A549 (cell line): Measurements from ENCODE around the gene SNX20. TPM values are rescaled to one million over a fixed set of nuclear protein-coding genes. Genes with fewer than 3 reads are reported as not detected.

Experiments used
- ATAC-seq, 2 experiments: fragments of 200-7000 bp in 1 of 2; fragments of >200 bp in 1 of 2; cut with Nextera tagmentation in 1 of 2; cut with Tn5 transposase in 1 of 2; 3 replicates each; pipeline versions ENCODE4 v1.8.0 to v1.9.1; 2018 to 2020; ENCODE audit warnings: mild to moderate bottlenecking in 1 of 2, moderate library complexity in 1 of 2
- CTCF ChIA-PET: fragments of 300-600 bp; sonication (Branson Sonifier 250); formaldehyde crosslinking; extraction: SDS; loops from one replicate; lab custom pipeline; 2021; ENCODE audit warnings: antibody characterized with exemption, inconsistent platforms; lab: Yijun Ruan, JAX
- POLR2A ChIA-PET: fragments of 350-600 bp; formaldehyde crosslinking; extraction: SDS; loops from one replicate; lab custom pipeline; 2021; ENCODE audit warnings: antibody characterized with exemption, inconsistent platforms; lab: Yijun Ruan, JAX
- DNase-seq, 2 experiments: peaks; one replicate each; pipeline versions ENCODE4 v3.0.0 to v3.0.0-alpha.2; 2011 to 2016; ENCODE audit warnings: low read depth in 1 of 2, low spot score in 1 of 2
- FAIRE-seq: peaks from 2 replicates; lab custom pipeline; 2011; peaks lifted over from hg19 to GRCh38; lab: Jason Lieb, UNC
- H3K27ac ChIP-seq, 2 experiments: fragments of >200 bp; sonication (Bioruptor Twin); formaldehyde crosslinking; 3 replicates each; pipeline ENCODE4 v1.5.1; 2016 to 2017
- H3K4me1 ChIP-seq: fragments of >200 bp; sonication (Bioruptor Twin); formaldehyde crosslinking; 3 replicates; pipeline ENCODE4 v1.6.1; 2016
- H3K4me2 ChIP-seq: fragments of >200 bp; sonication (Bioruptor Twin); formaldehyde crosslinking; 3 replicates; pipeline ENCODE4 v1.6.1; 2016
- H3K4me3 ChIP-seq: fragments of >200 bp; sonication (Bioruptor Twin); formaldehyde crosslinking; 3 replicates; pipeline ENCODE4 v1.5.1; 2016
- H3K9me3 ChIP-seq: fragments of >200 bp; sonication (Bioruptor Twin); formaldehyde crosslinking; 3 replicates; pipeline ENCODE4 v1.6.1; 2016
- CBX8 ChIP-seq: fragments of 200-600 bp; sonication (generic); IDR thresholded peaks from 2 replicates; pipeline ENCODE4 v1.6.1; 2016
- CEBPB ChIP-seq, 2 experiments: fragments of >200 bp in 1 of 2; sonication (Bioruptor Twin) in 1 of 2; formaldehyde crosslinking in 1 of 2; IDR thresholded peaks; 2 replicates each; pipeline ENCODE4 v1.6.1; 2012 to 2016
- CHD2 ChIP-seq: fragments of 150-350 bp; IDR thresholded peaks from 2 replicates; pipeline ENCODE4 v1.6.1; 2014; ENCODE audit warnings: low read length; ENCODE audit not compliant: partially characterized antibody
- EHMT2 ChIP-seq: fragments of 200-600 bp; sonication (generic); IDR thresholded peaks from 2 replicates; pipeline ENCODE4 v1.6.1; 2016; ENCODE audit warnings: antibody characterized with exemption, low read depth, mild to moderate bottlenecking, moderate library complexity
- EP300 ChIP-seq, 2 experiments: fragments of >200 bp; sonication (Bioruptor Twin); formaldehyde crosslinking; IDR thresholded peaks; 2 replicates in 1 of 2; 3 replicates in 1 of 2; pipeline ENCODE4 v1.6.1; 2016 to 2017
- FOSB ChIP-seq: fragments of 250-450 bp; sonication (Bioruptor Pico); IDR thresholded peaks from 2 replicates; pipeline ENCODE4 v1.5.0; 2020; ENCODE audit warnings: mild to moderate bottlenecking, moderate library complexity
- FOXS1 ChIP-seq: fragments of 250-450 bp; sonication (Bioruptor Pico); IDR thresholded peaks from 2 replicates; pipeline ENCODE4 v1.5.0; 2020; ENCODE audit warnings: mild to moderate bottlenecking, moderate library complexity
- HDAC2 ChIP-seq: fragments of 200-600 bp; sonication (generic); IDR thresholded peaks from 2 replicates; pipeline ENCODE4 v1.6.1; 2016
- HEYL ChIP-seq: fragments of 250-450 bp; sonication (Bioruptor Pico); IDR thresholded peaks from 2 replicates; pipeline ENCODE4 v1.8.0; 2021; ENCODE audit warnings: mild to moderate bottlenecking, moderate library complexity
- HOXA7 ChIP-seq: fragments of 250-450 bp; sonication (Bioruptor Pico); IDR thresholded peaks from 2 replicates; pipeline ENCODE4 v1.5.0; 2020; ENCODE audit warnings: mild to moderate bottlenecking, moderate library complexity
- JUN ChIP-seq, 2 experiments: fragments of >200 bp; sonication (Bioruptor Twin); formaldehyde crosslinking; IDR thresholded peaks; 2 replicates in 1 of 2; 3 replicates in 1 of 2; pipeline ENCODE4 v1.6.1; 2016 to 2017
- KDM1A ChIP-seq: fragments of 200-600 bp; sonication (generic); IDR thresholded peaks from 2 replicates; pipeline ENCODE4 v1.6.1; 2016; ENCODE audit warnings: low read depth, mild to moderate bottlenecking
- KDM5A ChIP-seq: fragments of 200-600 bp; sonication (generic); IDR thresholded peaks from 2 replicates; pipeline ENCODE4 v1.6.1; 2016; ENCODE audit warnings: antibody characterized with exemption, mild to moderate bottlenecking
- POLR2A ChIP-seq: IDR thresholded peaks from 2 replicates; pipeline ENCODE4 v1.6.1; 2012; ENCODE audit warnings: mild to moderate bottlenecking, low read length
- RCOR1 ChIP-seq: fragments of 150-350 bp; IDR thresholded peaks from 2 replicates; pipeline ENCODE4 v1.6.1; 2014; ENCODE audit warnings: antibody characterized with exemption, low read length, low read depth
- TFCP2L1 ChIP-seq: fragments of 250-450 bp; sonication (Bioruptor Pico); IDR thresholded peaks from 2 replicates; pipeline ENCODE4 v1.5.0; 2021; ENCODE audit warnings: mild to moderate bottlenecking
- ZC3H11A ChIP-seq: fragments of 450-650 bp; IDR thresholded peaks from 2 replicates; pipeline ENCODE4 v1.6.1; 2014; ENCODE audit warnings: antibody characterized with exemption, mild to moderate bottlenecking
- ZSCAN20 ChIP-seq: fragments of 250-450 bp; sonication (Bioruptor Pico); IDR thresholded peaks from 2 replicates; pipeline ENCODE4 v1.8.0; 2022; ENCODE audit warnings: mild to moderate bottlenecking, moderate library complexity
- WGBS: methylation state at CpG from one replicate; pipeline ENCODE4 v1.1.6; 2017; ENCODE audit errors: missing lambda C conversion rate; 5-methylcytosine and 5-hydroxymethylcytosine counted together
- polyA plus RNA-seq, 4 experiments: library from polyadenylated mRNA; depleted of rRNA in 3 of 4; stranded (reverse); fragments of >200 nt; fragmentation: RNase III in 1 of 4; extraction: RNeasy Plus Mini Kit Qiagen cat#74134 plus additional on column Dnase treatment in 1 of 4; gene quantifications; 2 replicates in 3 of 4; 3 replicates in 1 of 4; pipeline ENCODE4 v1.2.3, GENCODE V29; 2011 to 2017
- TF ChIP-seq, protein P1 (sequence below): IDR thresholded peaks from 2 replicates; pipeline ENCODE4 v1.6.1; 2012; ENCODE audit warnings: low read depth, borderline replicate concordance
- TF ChIP-seq, protein P2 (sequence below): fragments of 250-450 bp; sonication (Bioruptor Pico); IDR thresholded peaks from 2 replicates; pipeline ENCODE4 v1.5.0; 2021; ENCODE audit warnings: mild to moderate bottlenecking, moderate library complexity, borderline replicate concordance

The SNX20 gene
- polyA plus RNA-seq, 2 of the 4 experiments (the other 2 are of a cell fraction): not detected

DNA sequence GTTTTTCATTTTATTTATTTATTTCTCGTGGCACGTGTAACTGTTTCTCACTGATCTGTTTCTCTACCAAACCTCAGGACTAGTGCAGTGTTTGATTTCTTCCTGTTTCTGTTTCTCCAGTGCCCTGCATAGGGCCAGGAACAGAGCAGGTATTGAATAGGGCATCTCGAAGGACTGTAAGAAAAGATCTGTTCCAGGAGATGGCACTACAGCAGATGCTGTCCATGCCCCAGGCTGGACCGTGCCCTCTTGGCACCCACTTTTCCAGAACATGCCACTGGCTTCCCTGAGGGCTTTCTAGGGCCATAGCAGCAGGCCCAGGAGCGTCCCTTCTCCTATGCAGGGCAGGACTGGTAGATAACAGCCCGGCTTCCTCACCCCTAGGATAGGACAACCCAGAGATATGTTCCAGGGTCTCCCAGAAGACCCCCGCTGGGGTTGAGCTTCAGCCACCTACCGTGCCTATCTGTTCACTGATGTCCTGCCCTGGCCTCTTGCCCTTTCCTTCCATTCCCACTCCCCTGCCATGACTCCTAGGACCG lies 4.4 kb downstream of the SNX20 start:
- Histone ChIP-seq H3K4me3 (no peak overlapping the region), H3K9me3 (peaks cover 23% of the 10 kb centered on the region), H3K4me1 (no peaks in the 10 kb centered on the region), H3K4me2 (no peak overlapping the region), H3K27ac (no peak overlapping the region)
- FAIRE-seq: no peak
- ChIA-PET POLR2A (no interaction called here), CTCF (interaction anchor here (0.6 to 1.8 kb wide), 4 partner anchors 9 to 130 kb away, joined by 3 to 9 read pairs (median 3); no protein-coding TSS in a partner anchor)
- ATAC-seq: peak; percentile 54 to 55; a peak in 3 of 6 replicates
- 28% methylated on average over 8 of the region's 9 CpGs for WGBS
- TF ChIP-seq HEYL (no peak), TFCP2L1 (no peak)
- DNase-seq: no peak

DNA sequence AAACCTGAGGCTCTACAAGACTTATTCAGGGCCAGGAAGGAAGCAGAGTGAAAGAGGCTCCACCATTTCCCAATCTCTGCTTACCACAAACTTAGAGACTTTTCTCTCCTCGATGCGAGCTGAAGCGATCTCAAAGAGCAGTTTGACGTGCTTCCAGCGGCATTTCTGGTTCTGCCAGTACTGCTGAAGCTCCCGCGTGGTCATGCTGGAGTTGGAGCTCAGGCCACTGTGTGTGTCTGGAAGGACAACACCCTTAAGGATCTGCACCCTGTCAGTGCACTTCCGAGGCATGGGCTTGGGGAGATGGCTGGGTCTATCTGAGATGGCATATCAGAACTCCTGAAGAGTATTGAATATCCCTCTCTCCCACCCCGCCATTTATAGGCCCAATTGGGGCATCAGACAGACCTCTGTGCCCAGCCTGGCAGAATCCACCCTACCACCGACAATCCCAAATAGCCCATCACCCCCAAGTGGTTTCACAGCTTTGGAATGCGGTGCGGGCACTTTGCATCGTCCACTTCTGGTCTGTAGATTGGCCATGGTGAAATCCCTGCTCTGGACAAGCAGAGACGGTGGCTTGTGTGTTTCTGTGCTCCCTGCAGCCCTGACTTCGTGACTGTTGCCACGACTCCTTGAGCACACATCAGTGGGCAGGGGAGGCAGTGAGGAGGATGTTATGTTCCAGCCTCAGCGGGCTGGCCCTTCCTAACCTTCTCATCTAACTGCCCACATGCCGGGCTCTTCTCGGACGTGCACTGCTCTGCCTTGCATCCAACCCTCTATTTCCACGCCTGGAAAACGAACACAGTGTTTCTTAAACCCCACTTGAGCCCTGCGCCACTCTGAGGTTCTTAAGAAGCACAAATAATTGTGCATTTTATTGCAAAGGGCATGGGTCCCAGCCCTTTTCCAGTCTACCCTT lies 5.2 kb downstream of the SNX20 start:
- 44% methylated on average over 21 of the region's 23 CpGs for WGBS
- Histone ChIP-seq H3K4me2 (no peak overlapping the region), H3K4me1 (no peaks in the 10 kb centered on the region), H3K27ac (no peak overlapping the region), H3K4me3 (no peak overlapping the region), H3K9me3 (peaks cover 31% of the 10 kb centered on the region)
- DNase-seq (no peak), ATAC-seq (no peak), FAIRE-seq (no peak)
- POLR2A ChIA-PET: no interaction called here
- CTCF ChIA-PET: interaction anchor here (0.7 to 1.8 kb wide), 4 partner anchors 8 to 130 kb away, joined by 3 to 9 read pairs (median 6); no protein-coding TSS in a partner anchor
- TF ChIP-seq KDM5A (no peak), JUN (IDR thresholded peaks at IDR 0.05) (no peak), CEBPB (IDR thresholded peaks at IDR 0.05) (no peak), KDM1A (no peak), HDAC2 (no peak), CBX8 (no peak), HOXA7 (no peak), EP300 (IDR thresholded peaks at IDR 0.05) (no peak), FOSB (CRISPR knock-in tag) (no peak), EHMT2 (no peak), ZC3H11A (no peak), RCOR1 (no peak), POLR2A (no peak), CHD2 (no peak), FOXS1 (CRISPR knock-in tag) (no peak)
- TF ChIP-seq, protein P1, sequence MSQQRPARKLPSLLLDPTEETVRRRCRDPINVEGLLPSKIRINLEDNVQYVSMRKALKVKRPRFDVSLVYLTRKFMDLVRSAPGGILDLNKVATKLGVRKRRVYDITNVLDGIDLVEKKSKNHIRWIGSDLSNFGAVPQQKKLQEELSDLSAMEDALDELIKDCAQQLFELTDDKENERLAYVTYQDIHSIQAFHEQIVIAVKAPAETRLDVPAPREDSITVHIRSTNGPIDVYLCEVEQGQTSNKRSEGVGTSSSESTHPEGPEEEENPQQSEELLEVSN: no peak
- TF ChIP-seq, protein P2, sequence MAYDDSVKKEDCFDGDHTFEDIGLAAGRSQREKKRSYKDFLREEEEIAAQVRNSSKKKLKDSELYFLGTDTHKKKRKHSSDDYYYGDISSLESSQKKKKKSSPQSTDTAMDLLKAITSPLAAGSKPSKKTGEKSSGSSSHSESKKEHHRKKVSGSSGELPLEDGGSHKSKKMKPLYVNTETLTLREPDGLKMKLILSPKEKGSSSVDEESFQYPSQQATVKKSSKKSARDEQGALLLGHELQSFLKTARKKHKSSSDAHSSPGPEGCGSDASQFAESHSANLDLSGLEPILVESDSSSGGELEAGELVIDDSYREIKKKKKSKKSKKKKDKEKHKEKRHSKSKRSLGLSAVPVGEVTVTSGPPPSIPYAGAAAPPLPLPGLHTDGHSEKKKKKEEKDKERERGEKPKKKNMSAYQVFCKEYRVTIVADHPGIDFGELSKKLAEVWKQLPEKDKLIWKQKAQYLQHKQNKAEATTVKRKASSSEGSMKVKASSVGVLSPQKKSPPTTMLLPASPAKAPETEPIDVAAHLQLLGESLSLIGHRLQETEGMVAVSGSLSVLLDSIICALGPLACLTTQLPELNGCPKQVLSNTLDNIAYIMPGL (CRISPR knock-in tag): no peak

DNA sequence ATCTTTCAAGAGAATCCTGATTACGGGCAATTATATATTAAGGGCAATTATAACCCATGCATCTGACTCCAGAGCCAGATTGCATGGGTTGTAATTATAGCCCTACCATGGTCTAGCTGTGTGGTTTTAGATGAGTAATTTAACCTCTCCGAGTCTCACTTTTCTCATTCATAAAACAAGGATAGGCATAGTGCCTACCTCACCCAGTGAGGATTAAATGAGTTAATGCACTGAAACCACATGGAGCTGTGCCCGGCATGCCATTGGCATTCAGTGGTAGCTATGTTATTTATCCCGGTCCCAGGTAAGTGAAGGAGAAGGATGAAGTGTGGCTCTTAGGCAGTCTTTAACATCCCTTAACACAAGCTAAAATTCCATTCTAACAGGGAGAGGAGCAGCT lies 6.3 kb downstream of the SNX20 start:
- no peak overlapping the region for H3K4me3 ChIP-seq
- no peak overlapping the region for H3K4me2 ChIP-seq
- no peak for DNase-seq
- H3K4me1 ChIP-seq: no peaks in the 10 kb centered on the region
- ChIA-PET POLR2A (no interaction called here), CTCF (interaction anchor here (1.5 to 4.5 kb wide), 4 partner anchors 7 to 131 kb away, joined by 5 to 21 read pairs (median 9); no protein-coding TSS in a partner anchor)
- no peak overlapping the region for H3K27ac ChIP-seq
- TF ChIP-seq ZC3H11A: no peak
- TF ChIP-seq, protein P2 (CRISPR knock-in tag): no peak
- no peak for TF ChIP-seq ZSCAN20
- no peak for ATAC-seq
- FAIRE-seq: no peak
- H3K9me3 ChIP-seq: peaks cover 38% of the 10 kb centered on the region
- 51% methylated on average over 4 of the region's 4 CpGs for WGBS
